ENCODE measurements around the gene IMPDH2.

Gene IMPDH2

GRCh38 chr3:49028673-49029562, at the start of gene IMPDH2:
Gene IMPDH2, minus strand, starts transcription at chr3:49029398. Its CDS starts 48 bp downstream, at chr3:49029350.
- peak; percentile 94 for DNase-seq

- no peak for DNase-seq
Measured at GRCh38 chr3:49076646-49077045, 47.4 kb upstream of the IMPDH2 start.

GRCh38 chr3:49076116-49076515, 46.9 kb upstream of the IMPDH2 start:
- DNase-seq = no peak

GRCh38 chr3:49058011-49058410, 28.8 kb upstream of the IMPDH2 start:
- no peak for DNase-seq

GRCh38 chr3:49057268-49057667, 28.1 kb upstream of the IMPDH2 start:
- no peak for DNase-seq

GRCh38 chr3:49054344-49054862, 25.2 kb upstream of the IMPDH2 start:
- no peak for DNase-seq

GRCh38 chr3:49053543-49053942, 24.3 kb upstream of the IMPDH2 start:
- no peak for DNase-seq

GRCh38 chr3:49035281-49035680, 6.1 kb upstream of the IMPDH2 start:
- DNase-seq = no peak

- DNase-seq = no peak
Measured at GRCh38 chr3:49034650-49035049, 5.5 kb upstream of the IMPDH2 start.

GRCh38 chr3:49032646-49033304, 3.6 kb upstream of the IMPDH2 start:
- no peak for DNase-seq

GRCh38 chr3:49030321-49030720, 1.1 kb upstream of the IMPDH2 start:
- no peak for DNase-seq

- no peak for DNase-seq
Measured at GRCh38 chr3:49029563-49029884, 326 bp upstream of the IMPDH2 start.

GRCh38 chr3:49028298-49028672, 913 bp downstream of the IMPDH2 start:
- DNase-seq = no peak

GRCh38 chr3:49027634-49028033, 1.6 kb downstream of the IMPDH2 start:
- no peak for DNase-seq

GRCh38 chr3:49026536-49026935, 2.7 kb downstream of the IMPDH2 start:
- DNase-seq = no peak

- DNase-seq = no peak
Measured at GRCh38 chr3:49025793-49026520, 3.2 kb downstream of the IMPDH2 start.

GRCh38 chr3:49025005-49025792, 4.0 kb downstream of the IMPDH2 start:
- no peak for DNase-seq

- no peak for DNase-seq
Measured at GRCh38 chr3:49024449-49024848, 4.7 kb downstream of the IMPDH2 start.

- DNase-seq = no peak
Measured at GRCh38 chr3:49023775-49024174, 5.4 kb downstream of the IMPDH2 start.

GRCh38 chr3:49022688-49023171, 6.5 kb downstream of the IMPDH2 start:
- DNase-seq = no peak

- peak; percentile 92 for DNase-seq
Measured at GRCh38 chr3:49021813-49022687, 7.1 kb downstream of the IMPDH2 start, which contains the start of gene NDUFAF3. Gene NDUFAF3, plus strand, starts transcription at chr3:49022121. Its CDS starts 24 bp downstream, at chr3:49022145.
